K562 (cell line): ENCODE measurements around the gene PEX6. TPM values are rescaled to one million over a fixed set of nuclear protein-coding genes. Genes with fewer than 3 reads are reported as not detected.

Experiments used
- ARID2 ChIP-seq: fragments of 450-650 bp; IDR thresholded peaks from 2 replicates; pipeline ENCODE4 v1.6.1; 2017; ENCODE audit warnings: antibody characterized with exemption, mild to moderate bottlenecking
- ATF1 ChIP-seq, 2 experiments: fragments of 450-650 bp in 1 of 2; IDR thresholded peaks; 2 replicates each; pipeline ENCODE4 v1.6.1; 2016; ENCODE audit warnings: missing compliant biosample characterization in 1 of 2, missing genetic modification characterization in 1 of 2
- C11orf30 ChIP-seq: fragments of 450-650 bp; IDR thresholded peaks from 2 replicates; pipeline ENCODE4 v1.6.1; 2016; ENCODE audit warnings: low read depth, mild to moderate bottlenecking
- DACH1 ChIP-seq: fragments of 450-650 bp; IDR thresholded peaks from 2 replicates; pipeline ENCODE4 v1.6.1; 2018; ENCODE audit not compliant: partially characterized antibody
- EHMT2 ChIP-seq: fragments of 450-650 bp; IDR thresholded peaks from 2 replicates; pipeline ENCODE4 v1.6.1; 2018; ENCODE audit warnings: antibody characterized with exemption
- KHSRP ChIP-seq: fragments of 450-650 bp; IDR thresholded peaks from 2 replicates; pipeline ENCODE4 v1.6.1; 2017
- KLF13 ChIP-seq: fragments of 450-650 bp; IDR thresholded peaks from 2 replicates; pipeline ENCODE4 v1.6.1; 2016; ENCODE audit warnings: missing genetic modification characterization, low read depth, mild to moderate bottlenecking, missing compliant biosample characterization, moderate library complexity, borderline replicate concordance
- NELFE ChIP-seq: IDR thresholded peaks from 2 replicates; pipeline ENCODE4 v1.6.1; 2011; ENCODE audit warnings: mild to moderate bottlenecking; ENCODE audit not compliant: insufficient read depth, insufficient read length
- NR3C1 ChIP-seq: sonication (generic); formaldehyde crosslinking; IDR thresholded peaks from 2 replicates; pipeline ENCODE4 v1.8.1; 2022; ENCODE audit warnings: missing genetic modification reagents
- NR4A1 ChIP-seq, 2 experiments: fragments of 250-450 bp in 1 of 2; fragments of 450-650 bp in 1 of 2; sonication (Bioruptor Pico) in 1 of 2; IDR thresholded peaks; 2 replicates each; pipeline versions ENCODE4 v1.4.0 to v1.6.1; 2016 to 2020; ENCODE audit warnings: mild to moderate bottlenecking in 2 of 2, missing compliant biosample characterization in 1 of 2, missing genetic modification characterization in 1 of 2, moderate library complexity in 1 of 2
- PHB2 ChIP-seq: fragments of 450-650 bp; IDR thresholded peaks from 2 replicates; pipeline ENCODE4 v1.6.1; 2017; ENCODE audit warnings: low read depth
- PML ChIP-seq: IDR thresholded peaks from 2 replicates; pipeline ENCODE4 v1.6.1; 2012; ENCODE audit warnings: low read length, inconsistent platforms
- RBM39 ChIP-seq: fragments of 200-400 bp; formaldehyde crosslinking; optimal IDR thresholded peaks from 2 replicates; pipeline ENCODE3; 2018; ENCODE audit warnings: low read depth, low read length
- TAF1 ChIP-seq: IDR thresholded peaks from 2 replicates; pipeline ENCODE4 v1.6.1; 2011; ENCODE audit warnings: mild to moderate bottlenecking, low read length, moderate library complexity; ENCODE audit not compliant: insufficient read depth, control insufficient read depth, severe bottlenecking; ENCODE audit errors: extremely low read depth
- ZKSCAN1 ChIP-seq: fragments of 150-350 bp; IDR thresholded peaks from 2 replicates; pipeline ENCODE4 v1.6.1; 2016; ENCODE audit warnings: low read depth, low read length
- ZNF224 ChIP-seq: sonication (generic); formaldehyde crosslinking; IDR thresholded peaks from 2 replicates; pipeline ENCODE4 v1.8.0; 2022; ENCODE audit warnings: mild to moderate bottlenecking, missing genetic modification reagents
- ZNF24 ChIP-seq: fragments of 450-650 bp; IDR thresholded peaks from 2 replicates; pipeline ENCODE4 v1.6.1; 2016
- ZNF253 ChIP-seq: fragments of 250-450 bp; sonication (Bioruptor Pico); conservative IDR thresholded peaks from 2 replicates; pipeline ENCODE4 v1.6.1; 2021; ENCODE audit warnings: mild to moderate bottlenecking
- ZNF444 ChIP-seq: fragments of 250-450 bp; sonication (Bioruptor Pico); IDR thresholded peaks from 2 replicates; pipeline ENCODE4 v1.4.0; 2020; ENCODE audit warnings: mild to moderate bottlenecking, moderate library complexity
- polyA plus RNA-seq, 8 experiments: library from polyadenylated mRNA; depleted of rRNA in 4 of 8; stranded (reverse) in 5 of 8; unstranded in 3 of 8; fragments of >200 nt; fragmentation: Nextera tagmentation in 2 of 8; fragmentation: Illumina TruSeq in 1 of 8; extraction: Ambion mirVana in 2 of 8; extraction: Trizol in 1 of 8; gene quantifications; 2 replicates each; pipeline versions ENCODE4 v1.2.1 to v1.2.3, GENCODE V29; 2011 to 2014; ENCODE audit warnings: inconsistent platforms in 1 of 8, missing spikeins in 1 of 8
- total RNA-seq, 7 experiments: library from RNA; depleted of rRNA in 6 of 7; stranded (reverse); fragments of >200 nt in 6 of 7; fragmentation: Illumina TruSeq in 2 of 7; extraction: Trizol in 2 of 7; gene quantifications; 2 replicates each; pipeline versions ENCODE4 v1.2.1 to v1.2.3, GENCODE V29; 2011 to 2021; ENCODE audit warnings: low replicate concordance in 1 of 7
- TF ChIP-seq, protein P1 (sequence below), 2 experiments: fragments of 450-650 bp in 1 of 2; sonication (generic) in 1 of 2; formaldehyde crosslinking in 1 of 2; IDR thresholded peaks in 1 of 2; conservative IDR thresholded peaks in 1 of 2; 2 replicates each; pipeline versions ENCODE4 v1.6.1 to v1.8.1; 2016 to 2023; ENCODE audit warnings: mild to moderate bottlenecking in 2 of 2, moderate library complexity in 2 of 2, inconsistent platforms in 1 of 2, missing genetic modification reagents in 1 of 2
- TF ChIP-seq, protein P2 (sequence below), 2 experiments: fragments of 250-450 bp in 1 of 2; fragments of 450-650 bp in 1 of 2; sonication (Bioruptor Pico) in 1 of 2; IDR thresholded peaks; 2 replicates each; pipeline versions ENCODE4 v1.6.1 to v1.8.0; 2016 to 2021; ENCODE audit warnings: mild to moderate bottlenecking in 2 of 2, moderate library complexity in 2 of 2, missing compliant biosample characterization in 1 of 2, missing genetic modification characterization in 1 of 2
- TF ChIP-seq, protein P3 (sequence below): sonication (generic); formaldehyde crosslinking; IDR thresholded peaks from 2 replicates; pipeline ENCODE4 v1.8.1; 2023; ENCODE audit warnings: mild to moderate bottlenecking, missing genetic modification reagents
- TF ChIP-seq, protein P4 (sequence below): fragments of 250-450 bp; sonication (Bioruptor Pico); IDR thresholded peaks from 2 replicates; pipeline ENCODE4 v1.5.0; 2020; ENCODE audit warnings: mild to moderate bottlenecking

Gene PEX6
- total and polyA plus RNA-seq, 9 of the 15 experiments (the other 6 are each of a cell fraction or from before 2014, with no cell fraction given), result 0.17 to 20.8 (median 6.9) TPM

DNA sequence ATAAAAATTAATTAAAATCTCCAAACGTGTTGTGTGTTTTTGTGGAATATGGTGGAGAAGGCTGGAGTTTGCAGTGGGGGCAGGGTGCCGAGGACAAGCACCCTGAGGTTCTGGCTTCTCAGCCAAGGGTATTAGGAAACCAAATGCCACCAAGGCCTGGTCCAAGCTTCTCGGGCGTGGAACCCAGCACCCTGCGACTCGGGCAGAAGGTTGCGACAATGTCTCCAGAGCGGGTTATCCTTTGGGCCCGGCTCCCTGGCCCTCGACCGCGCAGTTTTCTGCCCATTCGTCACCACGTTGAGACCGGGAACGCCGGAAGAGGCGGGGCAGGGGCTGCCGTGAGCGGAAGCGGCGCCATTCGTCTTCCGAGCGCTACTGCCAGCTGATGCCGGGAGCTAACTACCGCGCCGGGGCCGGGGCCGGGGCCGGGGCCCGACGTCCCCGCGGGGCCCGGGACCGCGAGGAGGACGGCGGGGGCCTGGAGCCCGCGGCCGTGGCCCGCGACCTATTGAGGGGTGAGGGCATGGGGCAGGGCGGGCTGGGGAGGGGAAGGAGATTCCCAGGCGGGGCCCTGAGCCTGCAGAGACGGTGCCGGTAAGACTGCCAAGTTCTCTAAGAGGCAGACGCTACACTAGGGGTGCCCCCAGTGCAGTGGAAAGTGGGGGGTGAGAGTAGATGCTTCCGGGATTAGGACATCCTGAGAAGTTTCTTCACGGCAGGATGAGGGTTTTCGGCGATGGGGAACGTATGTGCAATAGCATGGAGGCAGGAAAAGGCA is 42.5 kb upstream of the PEX6 start, which contains the start of gene RRP36 (continued):
- TF ChIP-seq, protein P1, sequence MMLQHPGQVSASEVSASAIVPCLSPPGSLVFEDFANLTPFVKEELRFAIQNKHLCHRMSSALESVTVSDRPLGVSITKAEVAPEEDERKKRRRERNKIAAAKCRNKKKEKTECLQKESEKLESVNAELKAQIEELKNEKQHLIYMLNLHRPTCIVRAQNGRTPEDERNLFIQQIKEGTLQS (IDR thresholded peaks at IDR 0.05), result no peak
- TF ChIP-seq, protein P1 (CRISPR knock-in tag; conservative IDR thresholded peaks at IDR 0.05), result no peak
- TF ChIP-seq ZNF444 (CRISPR knock-in tag) (no peak), PML (peak; percentile 24; the same call in 1 of the 2 replicates), ZNF224 (CRISPR knock-in tag) (no peak), TAF1 (peak; percentile 85), ATF1 (CRISPR knock-in tag; IDR thresholded peaks at IDR 0.05) (no peak), ATF1 (tag; IDR thresholded peaks at IDR 0.05) (peak; percentile 79), NR4A1 (CRISPR knock-in tag; IDR thresholded peaks at IDR 0.05) (no peak), NR4A1 (tag; IDR thresholded peaks at IDR 0.05) (no peak), EHMT2 (no peak), ZNF253 (no peak), RBM39 (no peak), PHB2 (no peak), KLF13 (tag) (no peak), NELFE (no peak), ARID2 (no peak), ZKSCAN1 (no peak), ZNF24 (no peak), NR3C1 (CRISPR knock-in tag) (no peak), KHSRP (no peak), DACH1 (no peak), C11orf30 (peak; percentile 50; the same call in 1 of the 2 replicates)
- TF ChIP-seq, protein P2, sequence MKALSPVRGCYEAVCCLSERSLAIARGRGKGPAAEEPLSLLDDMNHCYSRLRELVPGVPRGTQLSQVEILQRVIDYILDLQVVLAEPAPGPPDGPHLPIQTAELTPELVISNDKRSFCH (CRISPR knock-in tag; IDR thresholded peaks at IDR 0.05), result no peak
- TF ChIP-seq, protein P2 (tag; IDR thresholded peaks at IDR 0.05), result peak; percentile 13; the same call in 1 of the 2 replicates
- TF ChIP-seq, protein P3, sequence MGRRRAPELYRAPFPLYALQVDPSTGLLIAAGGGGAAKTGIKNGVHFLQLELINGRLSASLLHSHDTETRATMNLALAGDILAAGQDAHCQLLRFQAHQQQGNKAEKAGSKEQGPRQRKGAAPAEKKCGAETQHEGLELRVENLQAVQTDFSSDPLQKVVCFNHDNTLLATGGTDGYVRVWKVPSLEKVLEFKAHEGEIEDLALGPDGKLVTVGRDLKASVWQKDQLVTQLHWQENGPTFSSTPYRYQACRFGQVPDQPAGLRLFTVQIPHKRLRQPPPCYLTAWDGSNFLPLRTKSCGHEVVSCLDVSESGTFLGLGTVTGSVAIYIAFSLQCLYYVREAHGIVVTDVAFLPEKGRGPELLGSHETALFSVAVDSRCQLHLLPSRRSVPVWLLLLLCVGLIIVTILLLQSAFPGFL (CRISPR knock-in tag), result no peak
- TF ChIP-seq, protein P4, sequence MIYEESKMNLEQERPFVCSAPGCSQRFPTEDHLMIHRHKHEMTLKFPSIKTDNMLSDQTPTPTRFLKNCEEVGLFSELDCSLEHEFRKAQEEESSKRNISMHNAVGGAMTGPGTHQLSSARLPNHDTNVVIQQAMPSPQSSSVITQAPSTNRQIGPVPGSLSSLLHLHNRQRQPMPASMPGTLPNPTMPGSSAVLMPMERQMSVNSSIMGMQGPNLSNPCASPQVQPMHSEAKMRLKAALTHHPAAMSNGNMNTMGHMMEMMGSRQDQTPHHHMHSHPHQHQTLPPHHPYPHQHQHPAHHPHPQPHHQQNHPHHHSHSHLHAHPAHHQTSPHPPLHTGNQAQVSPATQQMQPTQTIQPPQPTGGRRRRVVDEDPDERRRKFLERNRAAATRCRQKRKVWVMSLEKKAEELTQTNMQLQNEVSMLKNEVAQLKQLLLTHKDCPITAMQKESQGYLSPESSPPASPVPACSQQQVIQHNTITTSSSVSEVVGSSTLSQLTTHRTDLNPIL (CRISPR knock-in tag), result no peak
